Left ventricle myocardium inferior (tissue), 1 donor: Measurements from ENCODE around the gene DDA1. TPM values are rescaled to one million over a fixed set of nuclear protein-coding genes. Genes with fewer than 3 reads are reported as not detected.

ENCODE experiments used
- DNase-seq: peaks from one replicate; pipeline ENCODE4 v3.0.0-alpha.2; 2020
- H3K27ac ChIP-seq: fragments of 200-600 bp; replicated peaks from 2 replicates; pipeline ENCODE4 v1.8.0; 2021
- H3K27me3 ChIP-seq: fragments of 200-600 bp; 2 replicates; pipeline ENCODE4 v1.8.0; 2021; ENCODE audit warnings: low read depth
- H3K36me3 ChIP-seq: fragments of 200-600 bp; 2 replicates; pipeline ENCODE4 v1.8.0; 2021
- H3K4me1 ChIP-seq: fragments of 200-600 bp; 2 replicates; pipeline ENCODE4 v1.8.0; 2021
- H3K4me3 ChIP-seq: fragments of 200-600 bp; 2 replicates; pipeline ENCODE4 v1.8.0; 2021; ENCODE audit warnings: mild to moderate bottlenecking, moderate library complexity
- H3K9me3 ChIP-seq: fragments of 200-600 bp; replicated peaks from 2 replicates; pipeline ENCODE4 v1.8.0; 2021
- CTCF ChIP-seq: fragments of 200-600 bp; IDR thresholded peaks from 2 replicates; pipeline ENCODE4 v1.8.0; 2021; ENCODE audit warnings: antibody characterized with exemption, mild to moderate bottlenecking, borderline replicate concordance
- intact Hi-C: fragments of 100-400 bp; cut with micrococcal nuclease; formaldehyde crosslinking; loops from one replicate; pipeline ENCODE4 v1.11.0; 2022
- total RNA-seq: library from RNA; stranded (reverse); fragmentation: NEBNext Ultra II Directional; extraction: Animal tissue kit (Norgen Biotek cat#: 25700); gene quantifications from one replicate; pipeline ENCODE4 v1.2.1, GENCODE V29; 2021
- donor health status: DM: no; HTN: yes; CAD: no; lungs with severe emphysema.

Gene DDA1
- total RNA-seq, 1 donor from 2014 or later = 35.7 TPM

- H3K4me1 ChIP-seq = peaks cover 12% of the 10 kb centered on the region
- intact Hi-C loops = no loop called here
- H3K27me3 ChIP-seq = no peaks in the 10 kb centered on the region
- DNase-seq = no peak
- peak overlapping the region; percentile 27 for H3K4me3 ChIP-seq
- H3K9me3 ChIP-seq = no peaks in the 10 kb centered on the region
- TF ChIP-seq CTCF = no peak
- peaks cover 14% of the 10 kb centered on the region for H3K36me3 ChIP-seq
- H3K27ac ChIP-seq = no peak overlapping the region
These were observed 18.5 kb downstream of the DDA1 start for GRCh38 chr19:17327654-17328516.

GRCh38 chr19:17328517-17329365, 19.4 kb downstream of the DDA1 start:
- no peak for TF ChIP-seq CTCF
- H3K36me3 ChIP-seq = peaks cover 14% of the 10 kb centered on the region
- no peak overlapping the region for H3K27ac ChIP-seq
- no peak for DNase-seq
- intact Hi-C loops = no loop called here
- peak overlapping the region; percentile 27 for H3K4me3 ChIP-seq
- H3K4me1 ChIP-seq = peaks cover 16% of the 10 kb centered on the region
- no peaks in the 10 kb centered on the region for H3K27me3 ChIP-seq
- H3K9me3 ChIP-seq = no peaks in the 10 kb centered on the region

- TF ChIP-seq CTCF = no peak
- no peaks in the 10 kb centered on the region for H3K27me3 ChIP-seq
- intact Hi-C loops = no loop called here
- peaks cover 19% of the 10 kb centered on the region for H3K4me1 ChIP-seq
- H3K9me3 ChIP-seq = no peaks in the 10 kb centered on the region
- peaks cover 13% of the 10 kb centered on the region for H3K36me3 ChIP-seq
- no peak overlapping the region for H3K4me3 ChIP-seq
- no peak for DNase-seq
- no peak overlapping the region for H3K27ac ChIP-seq
These were observed 20.3 kb downstream of the DDA1 start for GRCh38 chr19:17329366-17330261.

GRCh38 chr19:17330262-17331044, 21.1 kb downstream of the DDA1 start:
- no peak overlapping the region for H3K4me3 ChIP-seq
- H3K9me3 ChIP-seq = no peaks in the 10 kb centered on the region
- intact Hi-C loops = no loop called here
- no peaks in the 10 kb centered on the region for H3K27me3 ChIP-seq
- H3K36me3 ChIP-seq = peaks cover 6% of the 10 kb centered on the region
- H3K4me1 ChIP-seq = peaks cover 25% of the 10 kb centered on the region
- no peak for TF ChIP-seq CTCF
- H3K27ac ChIP-seq = no peak overlapping the region
- DNase-seq = no peak
